ENCODE measurements around the gene RAB36. TPM values are rescaled to one million over a fixed set of nuclear protein-coding genes. Genes with fewer than 3 reads are reported as not detected.

RAB36 gene
- total RNA-seq, 1 experiment from 2014 or later, result 1.8 TPM

DNA sequence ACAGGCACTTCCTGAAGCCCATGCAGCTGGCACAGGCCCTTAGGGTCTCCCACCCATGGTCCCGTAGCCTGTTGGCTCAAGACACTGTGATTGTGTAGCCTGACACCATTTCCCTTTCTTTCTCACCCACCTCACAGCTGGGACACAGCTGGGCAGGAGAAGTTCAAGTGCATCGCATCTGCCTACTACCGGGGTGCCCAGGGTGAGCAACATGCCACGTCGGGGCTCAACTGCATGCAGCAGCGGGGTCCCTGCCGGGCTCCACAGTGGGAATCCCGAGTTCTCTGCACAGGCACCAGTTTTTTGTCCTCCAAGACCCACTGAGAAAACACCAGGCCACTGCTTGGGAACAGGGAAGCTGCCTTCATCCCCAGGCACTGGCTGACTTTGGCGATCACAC lies 10.6 kb downstream of the RAB36 start:
- H3K27me3 Mint-ChIP-seq (ENCODE audit: low read depth), result no peaks in the 10 kb centered on the region; the same call in 1 of the 2 replicates
- peaks cover 29% of the 10 kb centered on the region for H3K4me1 Mint-ChIP-seq
- TF ChIP-seq FOXJ3 (CRISPR knock-in tag; IDR thresholded peaks at IDR 0.05; ENCODE audit: borderline replicate concordance) (no peak), SP1 (CRISPR knock-in tag; conservative IDR thresholded peaks at IDR 0.05) (no peak), RORB (CRISPR knock-in tag; IDR thresholded peaks at IDR 0.05) (no peak), GABPB1 (CRISPR knock-in tag; IDR thresholded peaks at IDR 0.05) (no peak), CBFB (CRISPR knock-in tag; IDR thresholded peaks at IDR 0.05; ENCODE audit: low read depth) (no peak), ZNF396 (CRISPR knock-in tag; IDR thresholded peaks at IDR 0.05; ENCODE audit: borderline replicate concordance) (no peak), ELF4 (CRISPR knock-in tag; IDR thresholded peaks at IDR 0.05; ENCODE audit: low read depth) (no peak)
- TF ChIP-seq, protein P1, sequence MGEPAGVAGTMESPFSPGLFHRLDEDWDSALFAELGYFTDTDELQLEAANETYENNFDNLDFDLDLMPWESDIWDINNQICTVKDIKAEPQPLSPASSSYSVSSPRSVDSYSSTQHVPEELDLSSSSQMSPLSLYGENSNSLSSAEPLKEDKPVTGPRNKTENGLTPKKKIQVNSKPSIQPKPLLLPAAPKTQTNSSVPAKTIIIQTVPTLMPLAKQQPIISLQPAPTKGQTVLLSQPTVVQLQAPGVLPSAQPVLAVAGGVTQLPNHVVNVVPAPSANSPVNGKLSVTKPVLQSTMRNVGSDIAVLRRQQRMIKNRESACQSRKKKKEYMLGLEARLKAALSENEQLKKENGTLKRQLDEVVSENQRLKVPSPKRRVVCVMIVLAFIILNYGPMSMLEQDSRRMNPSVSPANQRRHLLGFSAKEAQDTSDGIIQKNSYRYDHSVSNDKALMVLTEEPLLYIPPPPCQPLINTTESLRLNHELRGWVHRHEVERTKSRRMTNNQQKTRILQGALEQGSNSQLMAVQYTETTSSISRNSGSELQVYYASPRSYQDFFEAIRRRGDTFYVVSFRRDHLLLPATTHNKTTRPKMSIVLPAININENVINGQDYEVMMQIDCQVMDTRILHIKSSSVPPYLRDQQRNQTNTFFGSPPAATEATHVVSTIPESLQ (CRISPR knock-in tag; IDR thresholded peaks at IDR 0.05), result no peak
- TF ChIP-seq, protein P2, sequence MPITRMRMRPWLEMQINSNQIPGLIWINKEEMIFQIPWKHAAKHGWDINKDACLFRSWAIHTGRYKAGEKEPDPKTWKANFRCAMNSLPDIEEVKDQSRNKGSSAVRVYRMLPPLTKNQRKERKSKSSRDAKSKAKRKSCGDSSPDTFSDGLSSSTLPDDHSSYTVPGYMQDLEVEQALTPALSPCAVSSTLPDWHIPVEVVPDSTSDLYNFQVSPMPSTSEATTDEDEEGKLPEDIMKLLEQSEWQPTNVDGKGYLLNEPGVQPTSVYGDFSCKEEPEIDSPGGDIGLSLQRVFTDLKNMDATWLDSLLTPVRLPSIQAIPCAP (CRISPR knock-in tag; IDR thresholded peaks at IDR 0.05), result no peak
- TF ChIP-seq, protein P3, sequence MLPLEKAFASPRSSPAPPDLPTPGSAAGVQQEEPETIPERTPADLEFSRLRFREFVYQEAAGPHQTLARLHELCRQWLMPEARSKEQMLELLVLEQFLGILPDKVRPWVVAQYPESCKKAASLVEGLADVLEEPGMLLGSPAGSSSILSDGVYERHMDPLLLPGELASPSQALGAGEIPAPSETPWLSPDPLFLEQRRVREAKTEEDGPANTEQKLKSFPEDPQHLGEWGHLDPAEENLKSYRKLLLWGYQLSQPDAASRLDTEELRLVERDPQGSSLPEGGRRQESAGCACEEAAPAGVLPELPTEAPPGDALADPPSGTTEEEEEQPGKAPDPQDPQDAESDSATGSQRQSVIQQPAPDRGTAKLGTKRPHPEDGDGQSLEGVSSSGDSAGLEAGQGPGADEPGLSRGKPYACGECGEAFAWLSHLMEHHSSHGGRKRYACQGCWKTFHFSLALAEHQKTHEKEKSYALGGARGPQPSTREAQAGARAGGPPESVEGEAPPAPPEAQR (CRISPR knock-in tag; IDR thresholded peaks at IDR 0.05), result no peak
- TF ChIP-seq, protein P4, sequence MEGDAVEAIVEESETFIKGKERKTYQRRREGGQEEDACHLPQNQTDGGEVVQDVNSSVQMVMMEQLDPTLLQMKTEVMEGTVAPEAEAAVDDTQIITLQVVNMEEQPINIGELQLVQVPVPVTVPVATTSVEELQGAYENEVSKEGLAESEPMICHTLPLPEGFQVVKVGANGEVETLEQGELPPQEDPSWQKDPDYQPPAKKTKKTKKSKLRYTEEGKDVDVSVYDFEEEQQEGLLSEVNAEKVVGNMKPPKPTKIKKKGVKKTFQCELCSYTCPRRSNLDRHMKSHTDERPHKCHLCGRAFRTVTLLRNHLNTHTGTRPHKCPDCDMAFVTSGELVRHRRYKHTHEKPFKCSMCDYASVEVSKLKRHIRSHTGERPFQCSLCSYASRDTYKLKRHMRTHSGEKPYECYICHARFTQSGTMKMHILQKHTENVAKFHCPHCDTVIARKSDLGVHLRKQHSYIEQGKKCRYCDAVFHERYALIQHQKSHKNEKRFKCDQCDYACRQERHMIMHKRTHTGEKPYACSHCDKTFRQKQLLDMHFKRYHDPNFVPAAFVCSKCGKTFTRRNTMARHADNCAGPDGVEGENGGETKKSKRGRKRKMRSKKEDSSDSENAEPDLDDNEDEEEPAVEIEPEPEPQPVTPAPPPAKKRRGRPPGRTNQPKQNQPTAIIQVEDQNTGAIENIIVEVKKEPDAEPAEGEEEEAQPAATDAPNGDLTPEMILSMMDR (IDR thresholded peaks at IDR 0.05), result no peak
- TF ChIP-seq, protein P5, sequence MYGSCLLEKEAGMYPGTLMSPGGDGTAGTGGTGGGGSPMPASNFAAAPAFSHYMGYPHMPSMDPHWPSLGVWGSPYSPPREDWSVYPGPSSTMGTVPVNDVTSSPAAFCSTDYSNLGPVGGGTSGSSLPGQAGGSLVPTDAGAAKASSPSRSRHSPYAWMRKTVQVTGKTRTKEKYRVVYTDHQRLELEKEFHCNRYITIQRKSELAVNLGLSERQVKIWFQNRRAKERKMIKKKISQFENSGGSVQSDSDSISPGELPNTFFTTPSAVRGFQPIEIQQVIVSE (CRISPR knock-in tag; IDR thresholded peaks at IDR 0.05; ENCODE audit: borderline replicate concordance), result no peak
- no peak overlapping the region for H3K4me3 Mint-ChIP-seq
- ChIA-PET POLR2A (interaction anchor here (0.5 to 1.1 kb wide), 3 partner anchors 11 to 422 kb away, joined by 3 to 5 read pairs (median 4); partner anchors contain the start of gene RAB36), CTCF (interaction anchor here (0.8 to 5.7 kb wide), 27 partner anchors 9 to 230 kb away, joined by 3 to 72 read pairs (median 6); partner anchors contain the start of genes BCR, RAB36 and RSPH14)
- DNase-seq (ENCODE audit: low spot score) (no peak), ATAC-seq (no peak)
- H3K27ac Mint-ChIP-seq, result no peak overlapping the region
- H3K9me3 Mint-ChIP-seq, result no peaks in the 10 kb centered on the region
- no peaks in the 10 kb centered on the region for H3K36me3 Mint-ChIP-seq

DNA sequence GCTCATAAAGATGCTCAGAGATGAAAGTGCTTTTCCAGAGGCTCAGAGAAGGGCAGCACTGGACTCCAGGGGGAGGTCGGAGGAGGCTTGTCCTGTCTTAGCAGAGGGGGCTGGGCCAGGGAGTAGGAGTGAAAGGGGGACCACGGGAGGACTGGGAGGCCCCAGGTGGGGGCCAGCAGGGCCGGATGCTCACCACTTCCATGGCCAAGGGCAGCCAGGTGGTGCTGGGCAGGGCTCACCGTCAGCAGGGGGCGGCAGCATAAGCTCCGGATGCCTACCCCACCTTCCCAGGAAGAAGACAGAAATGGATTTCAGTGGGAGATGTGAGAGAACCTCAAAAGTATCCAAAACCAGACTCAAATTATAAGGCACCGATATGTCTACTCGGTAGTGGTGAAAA lies 11.0 kb downstream of the RAB36 start:
- no peaks in the 10 kb centered on the region for H3K36me3 Mint-ChIP-seq
- H3K27ac Mint-ChIP-seq, result no peak overlapping the region
- POLR2A ChIA-PET, result interaction anchor here (1.1 kb wide), 2 partner anchors 11 to 87 kb away, joined by 3 to 4 read pairs; partner anchors contain the start of gene RAB36
- CTCF ChIA-PET, result interaction anchor here (0.6 to 5.7 kb wide), 41 partner anchors 10 to 229 kb away, joined by 3 to 72 read pairs (median 5); partner anchors contain the start of genes BCR, RAB36 and RSPH14
- peaks cover 25% of the 10 kb centered on the region for H3K4me1 Mint-ChIP-seq
- no peaks in the 10 kb centered on the region; the same call in 1 of the 2 replicates for H3K27me3 Mint-ChIP-seq (ENCODE audit: low read depth)
- H3K4me3 Mint-ChIP-seq, result no peak overlapping the region
- no peaks in the 10 kb centered on the region for H3K9me3 Mint-ChIP-seq
- ATAC-seq (peak; percentile 50), DNase-seq (ENCODE audit: low spot score) (peak; percentile 50)
- TF ChIP-seq, protein P6, sequence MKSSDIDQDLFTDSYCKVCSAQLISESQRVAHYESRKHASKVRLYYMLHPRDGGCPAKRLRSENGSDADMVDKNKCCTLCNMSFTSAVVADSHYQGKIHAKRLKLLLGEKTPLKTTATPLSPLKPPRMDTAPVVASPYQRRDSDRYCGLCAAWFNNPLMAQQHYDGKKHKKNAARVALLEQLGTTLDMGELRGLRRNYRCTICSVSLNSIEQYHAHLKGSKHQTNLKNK (CRISPR knock-in tag; IDR thresholded peaks at IDR 0.05), result no peak
- no peak for TF ChIP-seq OVOL2 (CRISPR knock-in tag; IDR thresholded peaks at IDR 0.05; ENCODE audit: borderline replicate concordance)
- TF ChIP-seq ZNF232 (CRISPR knock-in tag; IDR thresholded peaks at IDR 0.05), result no peak
- TF ChIP-seq GABPB1 (CRISPR knock-in tag; IDR thresholded peaks at IDR 0.05), result no peak
- TF ChIP-seq ZNF121 (CRISPR knock-in tag; IDR thresholded peaks at IDR 0.05), result no peak
- TF ChIP-seq SOX15 (CRISPR knock-in tag; IDR thresholded peaks at IDR 0.05), result no peak
- no peak for TF ChIP-seq HMGA2 (CRISPR knock-in tag; IDR thresholded peaks at IDR 0.05)
- no peak for TF ChIP-seq NR2C2 (CRISPR knock-in tag; IDR thresholded peaks at IDR 0.05)
- no peak for TF ChIP-seq MXD4 (CRISPR knock-in tag; IDR thresholded peaks at IDR 0.05; ENCODE audit: borderline replicate concordance)
- no peak for TF ChIP-seq CREM (CRISPR knock-in tag; IDR thresholded peaks at IDR 0.05)
- no peak for TF ChIP-seq SP1 (CRISPR knock-in tag; conservative IDR thresholded peaks at IDR 0.05)
- TF ChIP-seq, protein P7, sequence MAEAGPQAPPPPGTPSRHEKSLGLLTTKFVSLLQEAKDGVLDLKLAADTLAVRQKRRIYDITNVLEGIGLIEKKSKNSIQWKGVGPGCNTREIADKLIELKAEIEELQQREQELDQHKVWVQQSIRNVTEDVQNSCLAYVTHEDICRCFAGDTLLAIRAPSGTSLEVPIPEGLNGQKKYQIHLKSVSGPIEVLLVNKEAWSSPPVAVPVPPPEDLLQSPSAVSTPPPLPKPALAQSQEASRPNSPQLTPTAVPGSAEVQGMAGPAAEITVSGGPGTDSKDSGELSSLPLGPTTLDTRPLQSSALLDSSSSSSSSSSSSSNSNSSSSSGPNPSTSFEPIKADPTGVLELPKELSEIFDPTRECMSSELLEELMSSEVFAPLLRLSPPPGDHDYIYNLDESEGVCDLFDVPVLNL (CRISPR knock-in tag; IDR thresholded peaks at IDR 0.05; ENCODE audit: borderline replicate concordance, low read depth), result no peak
- TF ChIP-seq FOXP1 (CRISPR knock-in tag; IDR thresholded peaks at IDR 0.05; ENCODE audit: borderline replicate concordance), result no peak
- no peak for TF ChIP-seq SMAD3 (CRISPR knock-in tag; IDR thresholded peaks at IDR 0.05; ENCODE audit: borderline replicate concordance)
